ENCODE results near the gene LCE2C.
"Not testable (repeated sequence)": the region's sequence is repeated elsewhere in the genome, so short reads cannot be mapped to it uniquely, and the experiment has no call there.

Gene LCE2C

GRCh38 chr1:152674983-152675382 lies at the start of gene LCE2C:
TSS of gene LCE2C (plus strand) at chr1:152675279. CDS start at chr1:152676016, 737 bp downstream.
- not testable (repeated sequence) for DNase-seq

DNA sequence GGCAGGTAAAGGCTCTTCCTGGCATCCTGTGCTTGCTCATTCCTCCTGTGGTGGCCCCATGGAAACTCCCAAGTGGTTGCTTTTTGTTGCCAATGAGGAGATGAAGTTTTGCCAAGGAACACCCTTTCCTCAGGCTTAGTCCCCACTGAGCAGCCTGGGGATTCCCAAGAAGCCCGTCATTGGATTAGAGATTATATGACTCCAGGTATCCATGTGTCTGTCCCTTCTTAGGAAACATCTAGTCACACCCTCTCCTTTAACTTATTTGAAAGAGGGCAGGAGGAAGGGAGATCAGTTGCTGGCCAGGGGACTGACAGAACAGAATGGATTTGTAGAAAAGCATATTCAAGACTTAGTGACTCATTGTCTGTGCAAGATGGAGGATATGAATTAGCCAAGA lies 48.3 kb upstream of the LCE2C start:
- DNase-seq = no peak

DNA sequence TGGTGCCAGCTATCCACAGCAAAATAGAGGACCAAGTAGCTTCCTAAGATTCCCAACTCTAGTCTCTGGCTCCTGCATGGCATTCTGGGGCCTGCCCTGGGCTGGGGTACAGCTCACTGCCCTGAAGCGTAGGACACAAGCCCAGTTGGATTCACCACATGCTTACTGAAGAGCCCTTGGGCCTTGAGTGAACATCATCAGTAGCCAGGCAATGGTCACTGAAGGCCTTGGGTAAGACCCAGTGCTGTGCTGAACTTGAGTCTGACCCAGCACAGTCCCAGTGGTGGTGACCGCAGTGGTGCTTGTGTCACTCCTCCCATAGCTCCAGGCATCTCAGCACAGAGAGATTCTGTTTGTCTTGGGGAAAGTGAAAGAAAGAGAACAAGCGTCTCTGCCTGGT lies 44.5 kb upstream of the LCE2C start:
- no peak for DNase-seq

- DNase-seq = no peak
Measured at GRCh38 chr1:152640351-152640750, 34.7 kb upstream of the LCE2C start.

DNA sequence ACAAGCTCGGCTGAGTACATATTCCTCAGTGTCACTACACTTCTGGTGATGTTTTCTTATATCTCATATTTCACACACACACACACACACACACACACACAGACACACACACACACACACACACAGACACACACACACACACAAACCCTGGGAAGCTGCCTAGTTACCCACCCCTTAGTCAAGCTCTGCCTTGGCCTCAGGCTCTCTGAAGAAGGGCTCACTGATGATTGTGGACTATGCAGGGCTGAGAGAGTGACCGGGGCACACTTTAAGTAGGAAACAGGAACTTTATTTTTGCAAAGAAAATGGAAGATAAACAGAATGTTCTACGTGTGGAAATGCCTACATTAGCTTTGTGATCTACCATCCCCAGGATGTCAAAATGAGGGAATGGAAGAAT lies 31.1 kb upstream of the LCE2C start:
- no peak for DNase-seq

GRCh38 chr1:152645146-152645545 lies 29.9 kb upstream of the LCE2C start:
- DNase-seq = no peak

GRCh38 chr1:152646656-152647055 lies 28.4 kb upstream of the LCE2C start:
- DNase-seq = no peak

DNA sequence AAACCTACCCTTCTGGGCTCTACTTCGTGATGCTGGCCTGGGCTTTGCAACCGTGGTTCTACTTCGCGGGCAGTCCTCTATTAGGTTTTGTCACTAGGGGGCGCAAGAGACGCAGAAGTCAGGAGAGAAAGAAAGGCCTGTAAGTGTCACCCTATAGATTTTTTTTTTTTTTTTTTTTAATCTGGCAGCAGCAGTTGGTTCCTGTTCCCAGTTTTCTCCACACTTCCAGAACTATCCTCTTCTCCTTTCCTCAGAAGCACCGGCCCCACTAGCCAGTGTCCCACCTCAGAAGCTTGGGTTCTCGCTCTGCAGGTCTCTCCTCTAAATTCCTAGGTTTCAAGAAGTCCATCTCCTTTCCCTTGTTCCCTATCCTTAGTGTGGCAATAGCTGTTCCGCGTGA lies 21.0 kb upstream of the LCE2C start:
- no peak for DNase-seq

- no peak for DNase-seq
Measured at GRCh38 chr1:152656459-152656858, 18.6 kb upstream of the LCE2C start.

DNA sequence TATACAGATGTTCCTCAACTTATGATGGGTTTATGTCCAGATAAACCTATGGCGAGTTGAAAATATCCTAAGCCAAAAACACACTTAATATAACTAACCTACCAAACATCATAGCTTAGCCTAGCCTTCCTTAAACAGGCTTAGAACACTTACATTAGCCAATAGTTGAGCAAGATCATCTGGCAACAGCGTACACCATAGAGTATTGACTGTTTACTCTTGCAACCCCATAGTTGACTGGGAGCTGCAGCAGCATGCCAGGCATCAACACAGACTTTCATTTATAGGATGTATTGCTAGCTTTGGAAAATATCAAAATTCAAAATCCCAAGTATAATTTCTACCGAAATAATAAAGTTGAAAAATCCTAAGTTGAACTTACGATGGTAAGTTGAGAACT lies 17.4 kb upstream of the LCE2C start:
- DNase-seq = no peak

GRCh38 chr1:152658649-152659048 lies 16.4 kb upstream of the LCE2C start:
- no peak for DNase-seq

GRCh38 chr1:152663098-152663497 lies 12.0 kb upstream of the LCE2C start, which contains the start of gene LCE2D:
TSS of gene LCE2D (plus strand) at chr1:152663380. CDS start at chr1:152664106, 726 bp downstream.
- DNase-seq = no peak

GRCh38 chr1:152666171-152666570 lies 8.9 kb upstream of the LCE2C start:
- not testable (repeated sequence) for DNase-seq

DNA sequence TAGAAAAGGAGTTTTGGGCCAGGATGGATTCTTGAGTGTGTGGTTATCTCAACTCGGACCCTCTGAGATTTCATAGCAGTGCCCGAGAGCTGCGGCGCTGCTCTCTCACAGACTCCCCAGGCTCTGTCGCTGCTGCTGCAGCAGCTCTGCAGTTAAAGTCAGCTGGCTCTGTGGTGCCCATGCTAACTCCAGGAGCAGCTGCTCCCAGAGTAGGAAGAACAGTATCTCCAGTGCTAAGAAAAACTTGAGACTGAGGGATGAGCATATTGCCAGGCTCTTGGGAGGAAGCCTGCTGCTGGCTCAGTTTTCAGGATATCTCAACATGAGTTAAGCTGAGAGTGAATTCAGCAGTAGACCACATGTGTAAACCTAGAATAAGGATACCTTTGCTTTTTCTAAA lies 7.4 kb upstream of the LCE2C start:
- DNase-seq = no peak

- no peak for DNase-seq
Measured at GRCh38 chr1:152673016-152673415, 2.1 kb upstream of the LCE2C start.

DNA sequence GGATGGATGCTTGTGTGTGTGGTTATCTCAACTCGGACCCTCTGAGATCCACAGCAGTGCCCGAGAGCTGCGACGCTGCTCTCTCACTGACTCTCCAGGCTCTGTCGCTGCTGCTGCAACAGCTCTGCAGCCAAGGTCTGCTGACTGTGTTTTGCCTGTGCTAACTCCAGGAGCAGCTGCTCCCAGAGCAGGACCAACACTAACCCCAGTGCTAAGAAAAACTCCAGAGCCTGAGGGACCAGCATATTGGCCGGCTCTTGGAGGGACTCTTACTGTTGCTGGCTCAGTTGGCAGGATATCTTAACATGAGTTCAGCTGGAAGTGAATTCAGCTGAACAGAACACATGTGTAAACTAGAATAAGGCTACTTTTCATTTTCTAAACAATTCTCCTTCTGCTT lies 4.4 kb downstream of the LCE2C start:
- DNase-seq = no peak

GRCh38 chr1:152681616-152682015 lies 6.5 kb downstream of the LCE2C start:
- no peak for DNase-seq

GRCh38 chr1:152683846-152684245 lies 8.8 kb downstream of the LCE2C start:
- no peak for DNase-seq

GRCh38 chr1:152685823-152686222 lies 10.7 kb downstream of the LCE2C start, which contains the start of gene LCE2B:
TSS of gene LCE2B (plus strand) at chr1:152686123. CDS start at chr1:152686844, 721 bp downstream.
- not testable (repeated sequence) for DNase-seq

DNA sequence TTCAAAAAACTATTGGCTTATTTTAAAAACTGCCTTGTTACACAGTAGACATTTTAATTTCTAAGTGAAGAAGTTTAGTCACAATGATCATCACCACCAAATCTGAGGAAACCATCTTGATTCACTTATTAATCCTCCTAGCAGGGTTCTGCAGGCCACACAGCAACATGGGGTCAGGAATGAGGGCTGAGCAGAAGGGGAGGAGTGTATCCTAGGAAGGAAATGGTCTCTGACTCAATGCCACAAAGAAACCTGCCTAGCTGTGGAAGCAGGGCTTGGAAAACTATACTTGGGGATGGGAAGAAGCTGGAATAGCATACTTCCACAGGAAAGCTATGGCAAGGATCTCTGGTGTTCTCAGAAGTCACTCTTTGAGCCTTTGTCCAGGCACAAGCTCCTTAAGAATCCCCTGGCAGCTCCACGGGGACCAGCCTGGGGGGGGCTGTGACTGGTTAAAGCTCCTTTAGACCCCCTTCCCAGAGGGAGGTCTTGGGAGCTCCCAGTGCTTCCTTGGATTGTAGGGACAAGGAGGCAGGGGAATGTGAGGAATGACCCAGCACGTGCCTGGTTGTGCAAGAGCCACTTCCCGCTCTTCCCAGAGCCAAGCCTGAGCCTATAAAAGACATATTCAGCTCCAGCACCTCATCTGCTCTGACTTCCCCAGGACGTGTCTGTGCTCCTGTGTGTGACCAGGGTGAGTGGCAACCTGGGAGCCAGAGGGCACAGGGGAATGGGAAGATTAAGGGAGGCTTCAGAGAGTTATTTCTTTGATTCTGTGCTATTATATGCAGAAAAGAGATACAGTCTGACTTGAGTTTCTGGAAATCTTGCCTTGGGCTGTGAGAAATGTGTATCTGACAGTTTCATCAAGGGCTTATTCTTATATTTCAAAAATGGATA lies 22.9 kb downstream of the LCE2C start, which contains the start of gene LCE2A:
LCE2A (plus strand) TSS at position 645 of the 900 bp plus-strand sequence. CDS start 557 bp downstream, outside the sequence.
- no peak for DNase-seq

- no peak for DNase-seq
Measured at GRCh38 chr1:152699746-152700145, 24.7 kb downstream of the LCE2C start.

- no peak for DNase-seq
Measured at GRCh38 chr1:152707860-152708259, 32.8 kb downstream of the LCE2C start, which contains the start of gene LCE4A. TSS of gene LCE4A (plus strand) at chr1:152708160. CDS start at chr1:152709076, 916 bp downstream.

- DNase-seq = no peak
Measured at GRCh38 chr1:152718238-152718637, 43.2 kb downstream of the LCE2C start.

- DNase-seq = no peak
Measured at GRCh38 chr1:152725261-152725660, 50.2 kb downstream of the LCE2C start.

All from SIG-M5 (cell line).